NCI-H1105 (cell line): Measurements from ENCODE around the gene KLF2.
"Not testable (repeated sequence)": the region's sequence is repeated elsewhere in the genome, so short reads cannot be mapped to it uniquely, and the experiment has no call there.

ENCODE experiments used
- DNase-seq: peaks from one replicate; lab custom pipeline; 2025; lab: John Stamatoyannopoulos, UW

Gene KLF2

DNA sequence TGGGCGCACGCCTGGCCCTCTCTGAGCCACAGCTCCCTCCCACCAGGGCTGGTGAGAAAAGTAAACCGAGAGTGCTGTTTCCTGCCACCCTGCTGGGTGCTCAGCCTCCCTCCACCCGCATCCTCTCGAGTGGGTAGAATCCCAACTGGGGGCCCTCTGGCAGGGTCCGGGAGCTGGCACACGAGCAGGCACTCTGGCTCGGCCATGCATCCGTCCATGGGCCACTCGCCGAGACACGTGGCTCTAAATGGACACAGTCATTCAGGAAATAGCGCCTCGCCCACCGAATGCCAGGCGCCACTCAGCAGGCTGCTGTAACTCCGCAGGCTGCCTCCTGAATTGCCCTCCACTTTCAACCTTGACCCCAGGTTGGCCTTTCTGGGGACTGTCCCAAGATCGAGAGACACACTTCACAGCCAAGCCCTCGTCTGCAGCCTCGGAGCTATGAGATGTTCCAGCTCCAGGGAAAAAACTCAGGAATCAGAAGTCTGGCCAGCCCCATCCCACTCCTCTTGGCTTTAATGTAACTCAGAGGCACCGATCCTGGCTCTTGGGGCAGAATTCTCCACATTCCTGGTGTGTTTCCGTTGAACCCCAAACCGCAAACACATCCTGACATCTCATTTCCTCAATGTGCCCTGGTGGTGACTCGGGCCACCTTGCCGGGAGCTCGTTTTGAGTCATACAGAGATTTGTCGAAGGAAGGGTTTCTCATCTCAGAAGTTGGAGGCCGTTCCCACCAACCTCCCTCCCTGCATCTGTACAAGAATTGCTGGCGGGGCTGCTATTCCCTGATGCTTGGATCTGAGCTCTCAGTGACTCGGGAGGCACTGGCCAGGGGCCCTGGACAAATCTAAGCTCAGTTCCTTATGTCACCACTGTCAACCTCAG is 14.1 kb downstream of the KLF2 start:
- no peak for DNase-seq

DNA sequence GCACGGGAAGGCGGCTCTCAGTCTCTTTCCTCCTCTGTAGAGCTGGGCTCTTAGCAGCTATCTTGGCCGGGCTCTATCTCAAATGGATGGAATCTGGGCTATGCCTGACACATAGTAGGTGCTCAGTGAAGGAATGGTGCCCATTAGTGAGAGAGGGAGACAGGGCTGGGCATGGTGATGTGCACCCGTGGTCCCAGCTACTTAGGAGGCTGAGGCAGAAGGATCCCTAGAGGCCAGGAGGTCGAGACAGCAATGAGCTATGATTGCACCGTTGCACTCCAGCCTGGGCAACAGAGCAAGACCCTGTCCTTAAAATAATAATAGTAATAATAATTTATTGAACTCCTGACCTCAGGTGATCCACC is 14.7 kb downstream of the KLF2 start:
- no peak for DNase-seq

DNA sequence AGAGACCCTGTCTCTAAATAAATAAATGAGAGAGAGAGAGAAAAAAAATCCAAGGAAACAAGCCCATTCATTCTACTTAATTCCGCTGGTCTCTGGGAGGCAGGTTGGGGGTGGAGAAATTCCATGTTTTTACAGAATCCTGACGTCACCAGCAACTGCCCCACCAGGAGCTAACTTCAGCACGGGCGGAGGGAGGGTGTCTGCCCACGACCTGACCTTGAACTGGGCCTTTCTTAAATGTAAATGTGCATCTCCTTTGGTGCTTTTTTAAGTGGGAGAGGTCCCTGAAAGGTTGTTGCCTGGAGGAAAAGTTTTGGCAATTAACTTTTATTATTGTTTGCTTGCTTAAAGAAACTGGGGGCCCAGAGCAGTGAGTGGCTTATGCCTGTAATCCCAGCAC is 15.5 kb downstream of the KLF2 start:
- no peak for DNase-seq

DNA sequence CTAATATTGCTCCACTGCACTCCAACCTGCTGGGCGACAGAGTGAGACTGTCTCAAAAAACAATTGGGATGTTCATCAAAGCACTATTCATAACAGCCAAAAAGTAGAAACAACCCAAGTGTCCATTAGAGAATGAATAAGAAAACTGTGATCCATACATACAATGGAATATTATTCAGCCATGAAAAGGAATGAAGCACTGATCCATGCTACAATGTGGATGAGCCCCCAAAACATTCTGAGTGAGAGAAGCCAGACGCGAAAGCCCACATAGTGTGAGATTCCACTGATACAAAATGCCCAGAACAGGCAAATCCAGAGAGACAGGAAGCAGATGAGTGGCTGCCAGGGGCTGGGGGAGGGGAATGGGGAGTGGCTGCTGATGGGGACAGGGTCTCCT is 16.0 kb downstream of the KLF2 start:
- no peak for DNase-seq

DNA sequence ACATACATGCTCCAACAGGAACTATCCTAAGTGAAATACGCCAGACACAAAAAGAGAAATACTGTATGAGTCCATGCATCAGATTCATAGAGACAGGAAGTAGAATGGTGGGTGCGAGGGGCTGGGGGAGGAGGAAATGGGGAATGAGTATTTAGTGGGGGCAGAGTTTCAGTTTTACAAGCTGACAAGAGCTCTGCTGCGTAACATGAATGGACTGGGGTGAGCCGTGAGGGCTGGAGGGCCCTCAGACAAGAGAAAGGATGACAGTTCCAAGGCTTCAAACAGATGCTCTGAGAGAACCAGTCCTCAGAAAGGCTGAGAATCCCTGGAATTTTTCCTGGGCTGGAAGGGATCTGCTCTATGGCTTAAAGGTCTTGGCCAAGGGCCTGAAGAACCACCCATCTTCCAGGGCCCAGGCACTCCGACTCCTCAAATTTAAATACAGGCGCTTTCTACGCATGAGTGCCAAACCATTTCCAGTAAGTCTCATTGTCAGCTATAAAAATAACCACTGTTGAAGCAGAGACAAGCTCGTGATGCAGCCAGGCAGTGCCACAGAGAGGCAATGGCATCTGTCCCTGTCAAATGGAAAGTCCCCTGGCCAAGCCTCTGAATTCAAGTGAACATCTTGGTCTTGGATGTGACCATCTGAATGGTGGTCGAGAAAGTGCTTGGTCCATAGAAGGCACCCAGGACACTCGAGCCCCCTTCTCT is 17.5 kb downstream of the KLF2 start:
- no peak for DNase-seq

DNA sequence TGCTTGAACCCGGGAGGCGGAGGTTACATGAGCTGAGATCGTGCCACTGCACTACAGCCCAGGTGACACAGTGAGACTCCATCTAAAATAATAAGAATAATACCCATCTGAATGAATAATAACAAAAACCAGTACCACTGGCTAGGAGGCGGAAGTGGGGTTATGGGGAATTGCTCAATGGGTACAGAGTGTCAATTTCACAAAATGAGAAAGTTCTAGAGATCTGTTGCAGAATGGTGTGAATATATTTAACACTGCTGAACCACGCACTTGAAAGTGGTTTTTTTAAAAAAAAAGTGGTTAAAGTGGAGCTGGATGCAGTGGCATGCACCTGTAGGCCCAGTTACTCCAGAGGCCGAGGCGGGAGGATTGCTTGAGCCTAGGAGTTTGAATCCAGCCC is 18.5 kb downstream of the KLF2 start:
- DNase-seq, result no peak

DNA sequence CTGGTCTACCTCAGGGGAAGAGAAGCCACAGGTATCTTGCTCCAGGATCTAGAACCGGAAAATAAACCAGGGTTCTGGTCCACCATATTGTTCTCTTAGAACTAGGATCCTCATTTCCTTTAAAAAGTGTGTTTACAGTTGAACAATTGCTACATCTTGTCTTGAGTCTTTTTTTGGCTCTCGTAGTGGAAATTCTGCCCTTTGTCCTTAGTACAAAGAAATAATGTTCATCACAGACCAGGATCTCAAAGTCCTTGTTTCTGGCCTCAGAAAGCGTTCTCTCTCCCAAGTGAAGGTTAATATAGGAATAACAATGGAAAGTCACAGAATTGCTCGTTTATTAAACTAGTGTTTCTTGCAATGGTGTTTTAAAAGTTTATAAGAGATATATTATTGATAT is 20.8 kb downstream of the KLF2 start:
- DNase-seq, result no peak

DNA sequence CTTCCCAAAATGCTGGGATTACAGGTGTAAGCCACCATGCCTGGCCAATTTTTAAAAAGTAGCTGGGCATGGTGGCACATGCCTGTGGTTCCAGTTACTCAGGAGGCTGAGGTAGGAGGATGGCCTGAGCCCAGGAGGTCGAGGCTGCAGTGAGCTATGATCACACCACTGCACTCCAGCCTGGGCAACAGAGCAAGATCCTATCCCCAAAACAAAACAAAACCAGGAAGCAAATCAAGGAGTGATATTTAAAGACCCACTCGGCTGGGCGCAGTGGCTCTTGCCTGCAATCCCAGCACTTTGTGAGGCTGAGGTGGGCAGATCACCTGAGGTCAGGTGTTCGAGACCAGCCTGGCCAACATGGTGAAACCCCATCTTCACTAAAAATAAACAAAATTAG is 22.5 kb downstream of the KLF2 start:
- DNase-seq, result not testable (repeated sequence)

DNA sequence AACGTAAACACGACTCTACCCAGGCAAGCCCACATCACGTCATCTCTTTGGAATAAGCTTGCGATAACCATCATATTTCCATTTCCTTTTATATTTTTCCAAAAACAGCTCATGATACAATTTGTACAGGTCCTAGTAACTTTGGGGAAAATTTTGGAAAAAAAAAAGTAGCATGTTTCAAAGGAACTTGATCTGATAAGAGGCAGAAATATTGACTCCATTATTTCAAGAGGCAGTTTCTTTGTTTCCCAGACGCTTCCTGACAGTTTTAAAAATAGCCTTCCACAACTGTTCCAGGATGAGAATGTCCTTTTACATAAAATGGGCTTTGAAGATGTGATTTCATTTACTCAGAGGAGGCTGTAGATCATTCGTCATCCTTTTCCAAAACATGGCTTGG is 23.1 kb downstream of the KLF2 start:
- no peak for DNase-seq

DNA sequence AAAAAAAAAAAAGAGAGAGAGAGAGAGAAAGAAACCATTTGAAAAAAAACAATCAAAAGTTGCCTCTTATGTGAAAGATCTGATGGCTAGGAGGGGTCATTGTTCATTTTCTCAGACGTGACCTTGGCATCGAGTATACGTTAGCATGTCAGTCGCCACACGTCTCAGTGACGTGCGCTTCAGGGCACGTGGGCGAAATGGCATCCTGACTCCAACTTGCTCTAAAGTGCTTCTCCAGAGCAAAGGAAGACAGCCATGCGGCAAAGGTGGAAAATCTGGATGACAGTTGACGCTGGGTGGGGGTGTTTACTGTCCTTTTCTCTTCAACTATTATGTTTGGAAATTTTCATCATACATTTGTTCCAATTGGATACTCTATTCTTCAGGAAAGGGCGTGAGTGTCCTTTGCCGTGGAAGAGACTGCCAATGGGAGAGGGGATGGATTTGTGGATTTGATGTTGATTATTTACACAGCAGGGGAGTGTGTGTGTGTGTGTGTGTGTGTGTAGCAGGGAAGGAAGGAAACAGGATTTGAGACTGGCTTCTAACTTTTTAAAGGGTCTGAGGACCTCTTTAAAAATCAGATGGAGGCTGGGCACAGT is 25.0 kb downstream of the KLF2 start:
- DNase-seq, result no peak

DNA sequence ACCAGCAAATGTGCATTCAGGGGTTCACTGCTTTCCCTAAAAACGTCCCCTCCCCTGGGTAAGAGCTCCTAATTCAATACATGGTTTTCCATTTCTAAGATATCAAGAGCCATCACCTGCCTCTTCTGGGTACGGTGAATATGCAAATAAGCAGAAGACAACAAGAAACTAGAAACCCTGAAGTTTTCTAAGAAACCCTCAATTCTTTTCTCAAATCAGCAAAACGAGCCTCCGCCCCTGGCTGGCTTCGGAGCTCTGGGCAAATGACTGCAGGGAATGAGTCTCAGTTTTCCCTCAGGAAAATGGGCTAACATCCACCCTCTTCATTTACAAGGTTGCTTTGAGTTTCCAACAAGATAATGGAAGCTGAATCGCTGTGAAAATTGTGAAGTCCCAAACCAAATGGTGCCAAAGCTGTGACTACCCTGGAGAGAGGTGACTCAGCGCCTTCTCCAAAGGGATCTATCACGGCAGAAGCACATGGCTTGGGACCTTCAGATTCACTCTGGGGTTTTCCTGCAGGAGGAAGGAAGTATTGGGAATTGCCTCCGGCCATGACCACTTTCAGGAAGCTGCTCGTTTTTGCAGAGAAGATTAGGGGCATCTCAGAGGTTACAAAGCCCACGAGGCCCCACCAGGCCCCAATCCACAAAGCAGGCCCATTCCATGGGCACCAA is 26.6 kb downstream of the KLF2 start:
- DNase-seq, result no peak

DNA sequence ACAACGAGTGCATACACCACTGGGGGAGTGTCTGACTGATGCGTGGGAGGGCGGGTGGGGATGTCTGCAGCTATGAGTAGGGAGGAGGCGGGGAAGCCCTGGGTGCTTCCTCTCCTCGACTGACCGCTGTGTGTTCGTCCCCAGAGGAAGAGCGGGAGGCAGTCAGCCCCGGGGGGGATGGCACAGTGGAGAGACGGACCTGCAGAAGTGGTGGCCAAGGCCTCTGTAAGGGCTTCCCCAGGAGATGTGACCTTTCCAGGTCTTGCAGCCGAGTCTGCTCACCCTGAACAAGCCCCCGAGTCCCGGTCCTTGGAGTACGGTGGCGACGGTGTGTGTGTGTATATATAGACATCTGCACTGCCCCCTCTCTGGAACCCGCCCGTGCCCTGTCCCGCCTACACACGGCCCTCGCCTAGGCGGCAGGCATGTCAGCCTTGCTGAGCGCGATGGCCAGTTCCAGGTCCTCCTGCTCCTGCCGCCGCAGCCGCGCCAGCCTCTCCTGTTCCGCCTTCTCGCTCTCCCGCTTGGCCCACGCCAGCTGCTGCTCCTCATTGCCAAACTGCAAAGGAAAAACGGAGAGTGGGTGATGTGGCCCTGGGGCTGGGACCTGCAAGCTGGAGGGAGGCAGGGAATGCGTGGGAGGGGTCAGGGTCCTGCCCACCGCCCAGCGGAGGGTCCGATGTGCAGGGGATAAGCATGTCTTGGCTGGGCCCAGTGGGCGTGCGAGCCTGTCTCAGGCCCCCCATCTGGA is 30.8 kb downstream of the KLF2 start:
- no peak for DNase-seq

DNA sequence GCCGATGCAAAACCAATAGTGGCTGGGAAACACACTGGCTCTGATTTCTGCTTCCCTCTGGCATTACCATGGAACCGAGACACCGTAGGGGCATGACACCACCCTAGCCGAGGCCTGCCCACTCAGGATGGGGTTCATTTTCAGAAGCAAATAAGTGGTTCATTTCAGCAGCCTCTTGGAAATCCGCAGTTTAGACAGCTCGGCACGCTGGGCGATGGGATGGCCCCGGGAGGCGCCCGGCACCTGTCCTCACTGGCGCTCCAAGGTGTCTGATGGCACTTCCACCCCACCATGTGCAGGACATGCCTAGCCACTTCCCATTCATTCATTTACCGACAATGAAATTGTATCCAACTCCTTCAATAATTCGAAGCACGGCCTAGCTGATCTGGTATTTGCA is 33.8 kb downstream of the KLF2 start:
- DNase-seq, result no peak

DNA sequence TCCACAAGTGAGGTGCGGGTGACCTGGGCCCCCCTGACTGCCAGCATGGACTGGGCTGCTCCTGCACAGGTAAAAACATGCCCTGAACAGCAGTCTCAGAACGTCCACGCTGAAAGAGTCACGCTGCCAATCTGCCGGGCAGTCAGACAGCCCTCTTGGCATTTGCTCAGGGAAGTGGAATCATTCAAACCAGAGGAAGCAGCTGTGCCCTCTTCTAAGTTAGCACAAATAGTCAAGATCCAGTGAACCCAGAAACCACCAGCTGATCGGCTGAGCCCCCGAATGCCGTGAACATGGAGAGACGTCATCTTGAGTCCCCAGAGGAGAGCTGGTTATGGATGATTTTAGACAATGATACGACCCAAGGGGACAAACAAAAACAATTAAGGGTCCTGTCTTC is 34.4 kb downstream of the KLF2 start:
- DNase-seq, result no peak

DNA sequence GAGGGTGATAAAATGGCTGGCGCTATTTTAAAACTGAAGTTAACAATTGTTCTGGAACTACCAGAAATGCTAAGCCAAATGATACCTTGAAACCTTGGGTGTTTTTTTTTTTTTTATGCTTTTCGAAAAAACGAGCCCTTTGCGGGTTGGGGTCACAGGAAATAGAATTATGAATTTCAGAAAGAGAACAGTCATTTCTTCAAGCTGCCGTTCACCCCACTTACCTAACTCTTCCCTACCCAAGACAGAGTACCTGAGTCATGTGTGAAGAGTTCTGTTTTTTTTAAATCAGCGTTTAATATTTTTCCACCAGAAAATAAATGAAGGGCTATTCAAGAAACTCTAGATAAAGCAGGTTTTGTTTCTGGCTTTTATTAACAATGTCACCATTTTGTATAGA is 35.3 kb downstream of the KLF2 start:
- no peak for DNase-seq

DNA sequence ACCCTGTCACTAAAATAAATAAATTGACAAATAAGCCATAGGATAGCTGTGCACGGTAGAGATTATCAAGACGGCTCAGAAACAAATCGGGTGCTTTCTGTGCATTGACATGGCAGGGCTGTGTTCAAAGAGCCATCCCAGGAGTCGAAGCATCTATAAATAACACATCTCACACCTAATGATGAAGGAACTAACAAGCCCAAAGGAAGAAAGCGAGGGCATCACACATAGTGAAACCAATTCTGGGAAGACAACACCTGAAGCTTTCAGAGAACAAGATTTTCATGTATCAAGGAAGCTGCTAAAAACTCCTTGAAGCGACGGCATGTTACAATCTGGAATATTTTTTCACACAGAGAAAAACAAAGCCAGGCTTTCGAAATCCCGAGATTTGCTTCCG is 36.1 kb downstream of the KLF2 start:
- DNase-seq, result no peak

DNA sequence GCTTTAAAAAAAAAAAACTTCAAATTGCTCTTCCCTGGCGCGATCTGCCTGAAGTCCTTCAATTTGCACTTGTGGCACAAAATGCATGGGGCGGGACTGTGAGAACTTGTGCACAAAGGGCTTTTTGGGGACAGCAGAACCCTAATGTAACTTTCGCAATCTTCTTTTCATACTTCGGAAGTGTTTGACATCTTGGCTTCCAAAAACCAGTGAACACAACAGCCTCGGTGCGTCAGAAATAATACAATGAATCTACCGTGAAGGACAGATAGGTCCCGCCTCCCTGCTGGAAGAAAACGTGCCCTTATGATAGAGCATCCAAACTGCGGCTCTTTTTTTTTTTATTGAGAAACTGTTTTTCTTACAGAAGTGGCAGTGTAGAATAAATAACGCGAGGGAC is 36.6 kb downstream of the KLF2 start:
- no peak for DNase-seq

DNA sequence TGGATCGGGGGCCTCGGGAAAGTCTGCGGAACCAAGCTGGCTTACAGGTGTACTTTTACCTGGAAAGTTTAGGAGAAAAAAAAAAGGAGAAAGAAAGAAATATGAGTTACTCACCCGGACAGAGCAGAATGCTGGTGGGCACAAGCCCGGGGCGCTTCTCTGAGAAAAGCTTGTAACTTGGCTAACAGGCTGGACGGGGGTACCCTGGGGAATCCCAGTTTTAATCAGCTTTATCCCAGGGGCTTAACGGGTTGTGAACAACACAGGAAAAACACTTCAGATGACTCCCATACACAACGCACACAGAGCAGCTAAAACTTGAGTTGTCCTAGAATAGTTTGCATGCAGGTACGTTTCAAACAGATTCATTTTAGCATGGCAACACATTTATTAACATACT is 37.3 kb downstream of the KLF2 start:
- no peak for DNase-seq

DNA sequence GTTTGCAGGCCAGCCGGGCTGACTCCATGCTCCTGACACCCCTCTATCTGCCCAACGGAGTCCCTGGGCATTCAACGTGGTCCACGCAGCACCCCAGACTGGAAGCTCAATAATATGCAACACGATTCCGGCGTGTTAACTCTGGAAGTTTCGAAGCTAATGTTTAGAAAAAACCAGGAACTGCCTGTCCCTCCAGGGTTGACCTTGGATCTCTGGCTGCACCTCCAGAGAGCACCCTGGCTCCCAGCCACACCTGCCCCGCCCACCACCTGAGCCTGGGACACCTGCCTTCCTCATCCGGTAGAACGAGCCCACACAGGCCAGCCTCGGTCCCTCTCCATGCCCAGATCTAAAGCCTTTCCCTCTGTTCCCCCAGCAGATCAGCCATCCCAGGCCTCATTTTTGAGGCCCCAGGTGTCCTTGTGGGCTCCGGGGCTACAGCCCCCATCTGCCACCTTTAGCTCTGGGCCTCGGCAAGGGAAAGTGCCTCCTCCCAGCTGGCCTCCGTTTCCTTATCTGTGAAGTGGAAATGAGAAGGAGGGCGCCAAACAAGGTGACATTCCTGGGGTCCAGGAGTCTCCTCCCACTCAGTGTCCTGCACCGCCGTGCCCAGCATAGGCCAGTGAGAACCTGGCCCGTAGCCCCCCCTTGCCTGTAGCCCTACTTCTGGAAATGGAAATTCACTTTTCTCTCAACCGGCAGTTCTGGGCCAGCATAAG is 38.7 kb downstream of the KLF2 start:
- DNase-seq, result peak; percentile 34

DNA sequence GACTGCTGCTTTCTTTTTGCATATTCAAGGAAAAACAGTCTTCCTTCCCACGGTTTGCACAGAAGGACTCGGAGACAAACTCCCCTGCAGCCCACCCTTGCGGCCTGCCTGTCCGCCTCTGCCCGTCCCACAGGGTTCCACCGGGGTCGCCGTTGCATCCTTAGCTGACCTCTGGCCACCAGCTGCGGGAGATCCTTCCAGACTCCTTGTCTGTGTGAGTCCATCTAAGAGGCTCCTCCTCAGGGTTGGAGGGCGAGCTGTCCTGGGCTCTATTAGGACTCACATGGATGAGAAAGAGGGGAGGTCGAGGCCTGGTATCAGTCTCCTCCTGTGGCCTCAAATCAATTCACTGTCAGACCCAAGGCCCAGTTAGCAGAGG is 39.2 kb downstream of the KLF2 start:
- DNase-seq, result no peak

DNA sequence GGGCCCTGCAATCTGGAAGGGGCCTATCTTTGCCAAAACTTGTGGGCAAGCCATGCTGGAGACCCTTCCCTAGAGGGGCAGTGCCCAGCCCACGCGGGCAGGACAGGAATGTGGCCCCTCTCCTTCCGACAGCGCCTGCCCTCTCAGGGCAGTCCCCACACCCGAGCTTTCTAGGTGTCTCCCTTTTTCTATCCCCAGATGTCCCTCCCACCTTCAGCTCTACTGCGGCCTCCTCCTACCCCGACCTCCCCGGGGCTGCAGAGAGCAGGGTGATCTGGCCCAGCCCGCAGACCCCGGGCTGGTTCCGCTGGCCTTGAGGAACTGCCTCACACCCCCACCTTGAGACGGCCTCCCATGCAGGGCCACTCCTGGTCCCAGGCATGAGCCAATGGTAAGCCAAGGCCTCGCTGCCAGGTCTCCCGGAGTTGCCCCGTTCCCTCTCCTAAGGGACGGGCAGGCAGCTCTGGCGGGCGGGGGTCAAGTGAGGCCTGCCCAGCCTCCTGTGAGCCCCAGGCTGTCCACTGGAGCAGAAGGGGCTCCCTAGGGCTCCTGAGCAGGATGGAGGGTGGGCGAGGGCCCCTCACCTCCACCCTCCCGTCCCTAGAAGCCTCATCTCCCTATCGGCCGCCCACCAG is 39.7 kb downstream of the KLF2 start:
- DNase-seq, result no peak
